Head of caudate nucleus (tissue), 42 donors: ENCODE results near the gene SLC25A45.
"Not testable (repeated sequence)": the region's sequence is repeated elsewhere in the genome, so short reads cannot be mapped to it uniquely, and the experiment has no call there.

ENCODE experiments used
- DNase-seq, 42 donors: peaks; one replicate each; pipeline versions ENCODE4 v3.0.0 to v3.0.0-alpha.2; 2020 to 2021; ENCODE audit warnings: mixed read lengths in 7 of 42
- intact Hi-C: fragments of 100-400 bp; cut with DNase I; formaldehyde crosslinking; loops from one replicate; pipeline ENCODE4 v1.15.0; 2022

The SLC25A45 gene

DNA sequence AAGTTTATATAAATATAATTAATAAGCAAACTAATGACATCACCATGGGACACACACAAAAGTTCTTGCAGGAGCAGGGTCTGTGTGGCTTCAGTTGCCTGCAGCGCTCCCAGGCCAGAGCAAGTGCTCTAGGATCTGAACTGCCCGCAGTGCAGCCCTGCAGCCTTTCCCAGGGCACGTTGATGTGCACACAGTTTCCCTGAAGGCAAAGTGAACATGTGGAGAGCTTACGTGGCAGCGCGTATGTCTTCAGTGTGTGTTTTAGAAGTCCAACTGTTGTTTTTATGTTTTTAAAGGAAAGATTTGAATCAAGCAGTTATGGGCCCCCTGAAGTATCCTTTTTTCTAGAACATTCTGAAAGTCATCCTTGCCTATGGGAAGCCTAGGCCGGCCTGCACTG, 29.1 kb downstream of the SLC25A45 start:
- no peak for DNase-seq
- intact Hi-C loops = no loop called here

DNA sequence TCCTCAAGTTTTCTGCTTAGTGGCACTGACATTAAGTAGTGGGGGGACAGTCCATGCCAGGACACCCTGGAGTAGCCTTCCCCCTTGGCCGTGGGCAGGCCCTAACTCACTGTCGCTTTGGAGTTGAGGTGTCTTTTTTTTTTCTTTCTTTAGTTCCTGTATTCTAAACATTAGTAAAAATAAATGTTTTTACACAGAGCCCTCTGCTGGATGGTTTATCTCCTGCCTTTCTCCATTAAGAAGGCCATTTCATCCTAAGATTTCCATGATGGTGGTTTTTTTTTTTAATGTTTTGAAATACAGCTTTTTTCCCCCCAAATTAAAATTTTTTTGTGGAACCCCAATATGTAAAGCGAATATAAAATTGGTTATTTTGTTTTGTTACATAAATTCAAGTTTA, 29.7 kb downstream of the SLC25A45 start:
- DNase-seq = no peak
- intact Hi-C loops = no loop called here

DNA sequence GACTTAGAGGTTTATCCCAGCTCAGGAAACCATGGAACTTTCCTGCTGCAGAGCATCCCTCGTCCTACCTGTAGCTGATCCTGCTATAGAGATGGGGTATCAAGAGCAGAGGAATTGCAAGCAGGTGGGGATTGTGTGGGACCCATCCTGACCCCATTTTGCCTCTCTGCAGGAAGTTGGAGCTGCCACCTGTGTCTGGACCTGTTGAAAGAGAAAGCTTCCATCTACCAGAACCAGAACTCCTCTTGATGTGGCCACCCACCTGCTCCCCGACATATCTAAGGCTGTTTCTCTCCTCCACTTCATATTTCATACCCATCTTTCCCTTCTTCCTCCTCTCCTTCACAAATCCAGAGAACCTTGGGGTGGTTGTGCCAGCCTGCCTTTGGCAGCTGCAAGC, 30.9 kb downstream of the SLC25A45 start:
- no peak for DNase-seq
- intact Hi-C loops = no loop called here

DNA sequence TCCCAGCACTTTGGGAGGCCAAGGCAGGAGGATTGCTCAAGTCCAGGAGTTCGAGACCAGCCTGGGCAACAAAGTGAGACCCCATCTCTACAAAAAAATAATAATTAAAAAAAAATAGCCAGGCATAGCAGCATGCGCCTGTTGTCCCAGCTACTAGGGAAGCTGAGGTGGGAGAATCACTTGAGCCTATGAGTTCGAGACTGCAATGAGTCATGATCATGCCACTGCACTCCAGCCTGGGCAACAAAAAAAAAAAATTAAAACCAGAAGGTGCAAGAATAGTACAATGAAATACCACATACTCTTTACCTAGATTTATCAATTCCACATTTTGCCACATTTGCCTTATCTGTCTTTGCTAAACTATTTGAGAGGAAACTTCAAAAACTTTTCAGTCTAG, 40.6 kb downstream of the SLC25A45 start:
- intact Hi-C loops = no loop called here
- DNase-seq = no peak

DNA sequence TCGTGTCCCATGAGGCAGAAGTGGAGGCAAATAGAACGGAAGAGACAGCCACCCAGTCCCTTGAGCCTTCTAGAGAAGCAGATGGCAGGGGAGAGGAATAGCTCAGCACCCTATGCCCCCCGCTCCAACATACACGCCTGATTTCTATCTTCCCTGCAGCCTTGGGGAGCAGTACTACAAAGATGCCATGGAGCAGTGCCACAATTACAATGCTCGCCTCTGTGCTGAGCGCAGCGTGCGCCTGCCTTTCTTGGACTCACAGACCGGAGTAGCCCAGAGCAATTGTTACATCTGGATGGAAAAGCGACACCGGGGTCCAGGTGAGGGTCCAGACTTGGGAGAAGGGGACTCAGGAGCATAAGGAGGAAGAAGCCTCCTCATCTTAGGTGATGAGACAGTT, 42.2 kb downstream of the SLC25A45 start:
- intact Hi-C loops = no loop called here
- peak in 11 of 42 donors; percentile 37 to 69 (median 52) for DNase-seq

DNA sequence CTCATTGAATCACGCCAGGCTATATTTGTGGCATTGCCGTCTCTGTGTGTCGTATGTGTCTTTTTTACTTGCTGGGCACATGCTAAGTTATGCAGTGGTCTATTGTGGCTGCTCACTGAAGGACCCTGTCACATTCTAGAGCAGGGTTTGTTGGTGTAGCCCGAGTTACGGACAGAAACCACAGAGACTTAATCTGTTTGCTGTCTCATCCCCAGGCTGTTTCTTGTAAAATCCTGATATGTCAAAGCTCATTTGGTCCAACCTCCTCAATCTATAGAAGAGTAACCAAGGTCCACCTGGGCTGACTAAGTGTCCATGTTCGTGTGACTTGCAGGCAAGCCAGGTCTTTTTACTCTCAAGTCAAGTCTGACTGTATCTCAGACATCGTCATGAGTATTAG, 43.8 kb downstream of the SLC25A45 start:
- DNase-seq = no peak
- intact Hi-C loops = no loop called here

DNA sequence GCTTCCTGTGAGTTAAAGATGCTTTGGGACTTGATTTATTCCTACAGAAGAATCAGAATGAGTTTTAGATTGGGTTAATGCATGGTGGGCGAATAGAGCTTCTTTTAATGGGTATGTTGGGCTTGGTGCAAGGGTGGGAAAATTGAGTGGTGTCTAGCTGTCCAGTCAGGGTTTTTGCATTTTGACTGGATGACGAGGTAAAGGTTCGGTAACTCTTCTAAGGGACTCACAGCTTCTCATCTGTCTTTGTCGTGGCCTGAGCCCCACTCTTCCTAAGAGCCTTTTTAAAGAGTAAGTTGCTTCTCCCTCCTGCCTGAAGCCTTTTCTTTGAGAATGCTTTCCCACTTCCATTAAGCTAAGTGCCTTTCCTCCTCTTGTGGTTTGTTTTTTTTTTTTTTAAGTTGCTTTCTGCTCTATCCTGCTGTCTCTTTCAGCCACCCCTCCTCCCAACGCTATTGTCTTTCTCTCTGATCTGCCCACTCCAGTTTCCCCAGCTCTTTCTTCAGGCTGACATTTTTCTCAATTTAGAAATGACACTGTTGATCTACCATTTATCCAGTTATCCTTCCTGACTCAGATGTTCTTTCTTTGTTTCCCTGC, 47.6 kb downstream of the SLC25A45 start:
- intact Hi-C loops = no loop called here
- DNase-seq = no peak

DNA sequence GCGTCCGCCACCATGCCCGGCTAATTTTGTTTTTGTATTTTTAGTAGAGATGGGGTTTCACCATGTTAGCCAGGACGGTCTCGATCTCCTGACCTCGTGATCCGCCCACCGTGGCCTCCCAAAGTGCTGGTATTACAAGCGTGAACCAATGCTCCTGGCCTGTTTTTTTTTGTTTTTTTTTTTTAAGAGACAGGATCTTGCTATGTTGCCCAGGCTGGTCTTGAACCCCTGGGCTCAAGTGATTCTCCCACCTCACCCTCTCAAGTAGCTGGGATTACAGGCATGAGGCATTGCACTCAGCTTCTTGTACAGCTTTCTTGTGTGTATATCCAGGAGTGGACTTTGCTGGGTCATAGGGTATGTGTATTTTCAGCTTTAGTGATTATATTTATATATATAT, 49.9 kb downstream of the SLC25A45 start:
- DNase-seq, intact Hi-C loops: not testable (repeated sequence)

DNA sequence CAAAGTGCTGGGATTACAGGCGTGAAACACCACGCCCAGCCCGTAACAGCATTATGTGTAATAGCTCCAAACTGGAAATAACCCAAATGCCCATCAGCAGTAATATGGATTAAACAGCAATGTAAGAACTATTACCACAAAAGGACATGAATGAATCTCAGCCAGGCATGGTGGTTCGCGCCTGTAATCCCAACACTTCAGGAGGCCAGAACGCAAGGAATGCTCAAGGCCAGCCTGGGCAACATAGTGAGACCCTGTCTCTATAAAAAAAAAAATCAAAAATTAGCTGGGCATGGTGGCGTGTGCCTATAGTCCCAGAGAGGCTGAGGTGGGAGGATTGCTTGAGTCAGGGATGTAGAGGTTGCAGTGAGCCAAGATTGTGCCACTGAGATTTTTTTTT, 51.9 kb downstream of the SLC25A45 start:
- intact Hi-C loops = no loop called here
- DNase-seq = no peak

DNA sequence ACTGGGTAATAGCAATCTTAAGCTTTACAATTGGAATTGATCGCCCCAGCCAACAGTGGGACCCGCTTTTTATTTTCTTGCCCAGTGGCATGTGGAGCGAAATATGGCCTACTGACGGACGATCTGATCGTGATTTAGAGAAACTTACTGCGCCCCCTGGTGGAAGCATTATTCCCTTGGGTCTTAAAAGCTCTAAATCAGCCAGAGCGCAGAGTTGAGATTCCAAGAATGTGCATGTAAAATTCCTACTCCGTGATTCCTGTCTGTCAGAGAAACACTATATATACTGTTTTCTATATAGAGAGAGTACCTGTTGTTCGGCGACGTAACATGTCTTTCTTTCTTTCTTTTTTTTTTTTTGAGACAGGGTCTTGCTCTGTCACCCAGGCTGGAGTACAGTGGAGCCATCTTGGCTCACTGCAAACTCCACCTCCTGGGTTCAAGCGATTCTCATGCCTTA, 52.5 kb downstream of the SLC25A45 start:
- intact Hi-C loops = no loop called here
- DNase-seq = peak; percentile 38 to 99 (median 90)

DNA sequence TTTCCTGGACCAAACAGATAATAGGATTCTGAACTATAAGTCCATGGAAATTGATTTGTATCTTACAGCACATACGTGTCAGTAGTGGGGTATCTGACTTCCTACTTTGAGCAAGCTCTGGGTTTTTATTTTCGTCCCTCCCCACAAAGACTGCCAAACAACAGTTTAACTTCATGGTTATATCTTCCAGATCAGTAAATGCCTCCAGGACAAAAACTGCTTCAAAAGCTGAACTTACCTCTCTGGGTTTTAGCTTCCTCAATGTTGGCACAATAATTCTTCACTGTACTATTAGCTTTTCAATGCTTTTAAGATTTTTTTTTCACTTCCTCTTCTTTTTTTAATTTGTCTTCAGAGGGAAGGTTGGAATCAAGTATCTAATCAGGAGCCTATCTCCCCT, 53.0 kb downstream of the SLC25A45 start:
- intact Hi-C loops = no loop called here
- DNase-seq = no peak

DNA sequence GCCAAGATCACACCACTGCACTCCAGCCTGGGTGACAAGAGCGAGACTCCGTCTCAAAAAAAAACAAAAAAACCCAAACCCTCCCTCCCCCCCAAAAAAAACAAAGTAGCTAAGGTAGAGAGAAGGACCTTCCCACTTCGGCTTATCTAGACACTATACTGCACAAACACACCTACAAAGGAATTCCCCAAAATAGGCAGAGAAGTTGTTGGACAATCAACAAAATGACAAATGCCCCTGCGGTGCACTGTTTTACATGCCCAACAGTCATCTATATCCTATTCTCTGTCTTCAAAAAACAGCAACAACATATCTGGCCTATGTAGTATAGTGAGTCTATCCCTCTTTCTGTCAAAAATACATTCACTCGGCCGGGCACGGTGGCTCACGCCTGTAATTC, 55.4 kb downstream of the SLC25A45 start:
- no peak for DNase-seq
- intact Hi-C loops = no loop called here

DNA sequence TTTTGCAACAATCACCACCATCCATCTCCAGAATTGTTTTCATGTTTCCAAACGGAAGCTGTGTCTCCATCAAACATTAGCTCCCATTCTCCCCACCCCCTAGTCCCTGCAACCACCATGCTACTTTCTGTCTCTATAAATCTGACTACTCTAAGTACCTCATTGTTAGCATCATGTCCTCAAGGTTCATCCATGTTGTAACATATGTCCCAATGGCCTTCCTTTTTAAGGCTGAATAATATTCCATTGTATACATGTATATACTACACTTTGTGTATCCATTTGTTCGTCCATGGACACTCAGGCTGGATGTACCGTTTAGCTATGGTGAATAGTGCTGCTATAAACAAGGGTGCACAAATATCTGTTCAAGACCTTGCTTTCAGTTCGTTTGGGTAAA, 57.0 kb downstream of the SLC25A45 start:
- no peak for DNase-seq
- intact Hi-C loops = no loop called here
